HG03469 (cell line): ENCODE measurements around the gene LYRM9.
"Not testable (repeated sequence)": the region's sequence is repeated elsewhere in the genome, so short reads cannot be mapped to it uniquely, and the experiment has no call there.

Experiments used
- ATAC-seq: cut with Tn5 transposase; IDR thresholded peaks from one replicate; pipeline ENCODE4 v1.9.1; 2021; ENCODE audit warnings: mild to moderate bottlenecking, moderate library complexity, moderate number of reproducible peaks; ENCODE audit not compliant: unreplicated experiment

LYRM9 gene

DNA sequence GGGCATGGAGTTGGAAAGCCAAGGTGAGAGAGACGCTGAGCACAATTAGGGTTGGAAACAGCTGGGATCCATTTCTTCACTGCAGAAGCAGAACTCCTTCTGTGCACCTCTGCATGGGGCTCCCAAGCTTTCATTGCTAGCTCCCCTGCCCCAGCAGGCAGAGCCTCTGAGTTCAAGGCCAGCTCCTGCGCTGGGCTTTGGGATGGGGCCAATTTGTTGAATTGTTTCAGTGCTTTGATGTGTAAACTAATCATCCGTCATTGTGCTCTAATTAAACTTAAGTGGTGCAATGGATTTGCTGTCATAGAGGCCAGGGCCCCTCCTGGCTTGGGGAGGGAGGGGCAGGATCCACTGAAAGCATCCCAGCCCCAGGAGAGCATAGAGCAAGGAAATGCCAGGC lies 13.5 kb upstream of the LYRM9 start:
- no peak for ATAC-seq

- ATAC-seq, result no peak
Measured at GRCh38 chr17:27906226-27906580, 13.0 kb upstream of the LYRM9 start.

DNA sequence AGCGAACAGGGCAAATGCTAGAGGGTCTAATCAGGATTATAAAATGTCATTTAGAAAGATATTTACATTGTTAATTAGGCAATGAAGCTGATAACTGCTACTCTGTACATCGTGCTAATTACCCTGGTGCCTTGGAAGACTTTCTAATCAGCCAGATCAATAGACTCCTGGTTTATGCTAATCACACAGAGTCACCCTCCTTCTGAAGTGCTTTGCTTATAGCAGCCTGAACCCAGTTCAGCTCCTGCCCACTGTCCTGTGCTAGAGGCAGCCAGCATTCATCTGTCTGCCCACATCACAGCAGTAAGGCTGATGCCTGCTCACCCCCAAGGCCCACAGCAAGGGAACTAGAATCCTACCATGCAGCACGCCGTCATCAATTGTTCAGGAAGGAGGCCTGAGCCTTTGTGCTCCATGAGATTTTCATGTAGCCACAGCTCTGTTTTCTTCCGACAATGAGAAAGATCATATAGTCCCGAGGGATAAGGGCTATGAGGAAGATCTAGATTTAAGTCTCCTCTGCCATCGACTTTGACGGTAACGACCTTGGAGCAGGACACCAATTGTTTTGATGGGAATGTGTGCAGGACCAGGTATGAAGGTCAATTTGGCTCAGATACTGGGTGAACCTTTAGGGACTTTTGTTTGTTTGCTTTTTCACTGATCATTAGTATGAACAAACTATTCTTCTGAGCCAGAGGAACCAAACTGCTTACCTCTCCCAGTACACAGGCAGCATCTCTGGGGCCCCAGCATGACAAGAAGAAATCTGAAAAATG lies 12.5 kb upstream of the LYRM9 start:
- ATAC-seq, result no peak

- no peak for ATAC-seq
Measured at GRCh38 chr17:27904534-27905446, 11.6 kb upstream of the LYRM9 start.

DNA sequence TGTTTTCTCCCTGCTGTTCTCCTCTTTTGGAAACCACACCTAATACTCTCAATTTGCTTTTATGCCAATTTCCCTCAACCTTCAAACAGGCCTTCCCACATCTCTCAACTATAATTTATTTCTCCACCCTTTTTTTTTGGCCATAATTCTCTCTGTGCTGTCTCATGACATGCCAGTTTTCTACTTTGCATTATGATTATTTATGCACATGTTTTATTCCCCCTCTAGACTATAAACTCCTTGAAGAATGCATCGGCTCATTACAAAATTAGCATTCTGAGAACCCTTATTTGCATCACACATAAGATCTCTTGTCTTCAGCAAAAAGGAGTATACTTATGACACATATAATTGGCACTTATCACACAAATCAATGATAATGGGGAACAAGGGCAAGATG lies 10.9 kb upstream of the LYRM9 start:
- no peak for ATAC-seq

DNA sequence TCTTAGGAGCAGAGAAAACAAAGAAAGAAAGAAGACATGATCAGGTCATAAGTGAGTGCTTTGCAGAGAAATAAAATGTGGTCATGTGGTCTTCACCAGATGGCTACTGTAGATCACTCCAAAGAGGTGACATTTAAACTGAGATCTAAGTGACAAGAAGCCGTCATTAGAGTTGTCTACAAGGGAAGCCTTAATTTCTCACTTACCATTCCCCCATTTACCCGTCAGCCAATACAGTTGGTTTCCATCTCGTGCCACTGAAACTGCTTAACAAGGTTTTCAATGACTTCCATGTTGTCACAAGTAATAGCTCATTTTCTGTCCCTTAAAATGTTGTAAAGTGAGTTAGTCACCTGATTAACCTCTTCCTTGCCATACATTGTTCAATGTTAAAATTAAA lies 6.4 kb upstream of the LYRM9 start:
- ATAC-seq, result no peak

DNA sequence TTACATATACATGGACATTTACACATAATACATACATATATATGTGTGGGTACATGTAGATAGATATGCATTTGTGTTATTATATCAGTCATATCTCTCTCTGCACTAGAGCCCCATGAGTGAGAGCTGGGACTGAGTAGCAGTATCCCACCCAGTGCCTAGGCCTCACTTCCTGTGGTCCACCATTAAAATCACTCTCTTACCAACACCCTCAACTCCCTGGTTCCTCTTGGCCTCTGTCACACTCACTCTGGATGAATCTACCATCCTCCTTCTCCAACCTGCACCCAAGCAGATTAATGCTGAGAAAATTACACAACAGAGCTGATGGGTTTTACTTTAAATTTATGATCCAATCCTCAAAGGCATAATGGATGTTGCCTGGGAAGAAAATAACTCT lies 4.9 kb upstream of the LYRM9 start:
- ATAC-seq, result no peak

DNA sequence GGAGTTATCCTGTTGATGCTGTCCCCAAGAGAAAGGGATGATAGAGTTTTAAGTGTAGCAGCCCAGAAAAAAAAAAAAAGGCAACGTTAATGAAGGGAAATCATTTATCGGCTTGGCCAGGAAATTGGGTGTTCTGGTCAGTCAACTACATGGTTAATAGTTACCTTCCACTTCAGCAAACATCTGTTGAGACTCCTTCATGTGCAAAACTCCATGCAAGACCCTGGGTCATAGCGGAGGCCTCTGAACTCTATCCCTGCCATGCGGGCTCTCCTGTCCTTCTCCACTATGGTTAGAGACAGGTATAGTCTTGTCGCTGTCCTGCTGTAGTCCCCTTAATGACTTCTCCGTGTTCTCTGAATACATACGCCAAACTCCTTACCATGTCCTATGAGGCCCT lies 3.5 kb upstream of the LYRM9 start:
- ATAC-seq, result no peak

GRCh38 chr17:27895940-27896535 lies 2.9 kb upstream of the LYRM9 start:
- ATAC-seq, result no peak

DNA sequence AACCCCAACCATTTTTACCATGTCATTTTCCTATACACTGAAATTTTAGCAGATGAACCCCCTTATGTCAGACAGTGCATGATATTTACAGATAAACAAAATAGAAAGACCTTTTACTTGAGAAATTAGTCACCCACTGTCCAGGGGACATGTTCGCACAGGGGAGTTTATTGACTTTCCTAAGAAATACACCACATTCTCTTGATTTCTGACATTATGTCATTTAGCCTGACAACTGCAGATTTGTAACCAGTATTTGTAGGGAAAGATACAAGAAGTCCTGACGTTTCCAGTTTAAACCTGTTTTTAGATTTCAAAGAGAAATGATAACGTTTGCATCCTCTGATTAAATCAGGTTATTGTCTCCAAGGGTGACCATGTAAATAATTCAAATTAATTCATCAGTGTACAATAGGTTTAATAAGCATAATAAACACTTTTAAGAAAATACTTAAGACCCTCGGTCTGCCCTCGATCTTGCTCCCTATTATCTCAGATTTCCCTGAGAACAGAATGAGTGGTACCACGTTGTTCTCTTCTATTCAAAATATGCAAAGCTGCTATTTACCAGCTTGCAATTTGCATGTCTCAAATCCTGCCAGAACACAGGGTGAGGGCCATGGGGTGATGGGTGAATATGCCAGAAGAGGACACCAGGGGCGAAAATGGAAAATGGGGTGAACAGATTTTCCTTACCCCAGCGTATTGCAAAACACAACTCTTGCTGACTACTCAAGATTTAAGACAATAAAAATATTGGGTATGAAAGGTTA lies 2.1 kb upstream of the LYRM9 start:
- no peak for ATAC-seq

- ATAC-seq, result no peak
Measured at GRCh38 chr17:27893841-27894503, 807 bp upstream of the LYRM9 start.

GRCh38 chr17:27892542-27892865 lies 661 bp downstream of the LYRM9 start:
- no peak for ATAC-seq

DNA sequence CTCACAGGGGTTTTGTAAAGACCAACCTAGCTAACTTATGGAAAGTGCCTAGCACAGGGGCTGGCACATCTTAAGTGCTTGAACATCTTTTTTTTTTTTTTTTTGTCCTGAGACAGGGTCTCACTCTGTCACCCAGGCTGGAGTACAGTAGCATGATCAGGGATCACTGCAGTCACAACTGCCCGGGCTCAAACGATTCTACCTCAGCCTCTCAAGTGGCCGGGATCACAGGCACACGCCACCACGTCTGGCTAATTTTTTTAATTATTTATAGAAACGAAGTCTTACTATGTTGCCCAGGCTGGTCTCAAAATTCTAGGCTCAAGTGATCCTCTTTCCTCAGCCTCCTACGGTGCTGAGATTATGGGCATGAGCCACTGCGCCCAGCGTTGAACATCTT lies 1.3 kb downstream of the LYRM9 start:
- no peak for ATAC-seq

DNA sequence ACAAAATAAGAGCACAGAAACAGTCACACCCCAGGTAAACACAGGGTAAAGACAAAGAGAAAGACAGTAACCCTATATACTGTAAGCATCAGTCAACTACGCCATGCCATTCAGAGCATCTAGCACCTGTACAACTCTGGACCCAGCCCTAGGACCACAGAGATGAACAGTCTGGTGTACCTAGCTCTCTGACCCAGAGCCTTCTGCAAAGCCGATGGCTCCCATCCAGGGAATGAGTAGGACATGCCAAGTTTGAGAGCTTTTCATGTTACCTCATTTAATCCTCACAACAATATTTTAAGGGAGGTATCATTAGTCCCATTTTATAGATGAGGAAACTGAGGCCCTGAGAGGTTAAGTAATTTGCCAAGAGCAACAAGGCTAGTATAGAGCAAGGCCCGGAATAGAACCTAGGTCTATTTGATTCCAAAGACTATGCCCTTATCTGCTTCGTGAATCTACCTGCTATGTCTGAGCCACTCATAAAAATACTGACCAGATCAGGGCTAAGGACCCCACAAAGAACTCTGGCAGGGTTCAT lies 3.4 kb downstream of the LYRM9 start:
- ATAC-seq, result no peak

DNA sequence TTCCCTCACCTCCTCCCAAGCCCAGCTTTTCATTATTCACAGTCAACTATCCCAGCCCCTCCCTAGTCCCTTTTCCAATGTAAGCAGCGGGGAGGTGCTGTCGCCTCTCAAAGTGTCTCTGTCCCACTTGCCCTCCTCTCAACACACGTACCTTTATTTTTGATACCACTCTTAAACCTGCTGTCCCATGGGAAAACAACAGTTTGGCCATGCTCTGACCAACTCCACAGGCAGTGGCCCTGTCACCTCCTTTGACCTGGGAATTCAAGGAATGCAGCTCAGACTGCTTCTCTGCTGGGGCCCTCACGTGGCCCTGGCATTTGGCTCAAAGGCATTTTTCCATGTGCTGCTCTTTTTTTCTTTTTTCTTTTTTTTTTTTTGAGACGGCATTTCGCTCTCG lies 4.2 kb downstream of the LYRM9 start:
- ATAC-seq, result no peak

DNA sequence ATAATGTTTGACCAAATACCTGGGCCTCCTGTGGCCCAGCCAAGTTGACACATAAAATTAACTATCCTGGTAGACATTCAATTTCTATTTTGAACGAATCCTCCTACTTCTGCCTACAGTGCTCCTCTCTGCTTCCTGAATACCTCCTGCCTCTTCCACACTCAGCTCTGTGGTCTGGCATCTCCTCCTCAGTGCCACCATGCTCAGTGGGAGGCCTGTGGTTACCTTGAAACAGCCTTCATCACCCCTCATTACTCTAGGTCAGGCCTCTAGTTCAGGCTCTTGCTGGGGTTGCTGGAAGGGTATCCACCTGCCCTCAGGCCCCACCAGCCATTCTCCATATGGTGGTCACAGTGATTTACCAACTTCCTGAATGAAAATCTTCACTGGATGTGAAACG lies 5.1 kb downstream of the LYRM9 start:
- ATAC-seq, result no peak

- ATAC-seq, result not testable (repeated sequence)
Measured at GRCh38 chr17:27886348-27886906, 6.7 kb downstream of the LYRM9 start.

GRCh38 chr17:27882162-27882840 lies 10.9 kb downstream of the LYRM9 start:
- no peak for ATAC-seq

DNA sequence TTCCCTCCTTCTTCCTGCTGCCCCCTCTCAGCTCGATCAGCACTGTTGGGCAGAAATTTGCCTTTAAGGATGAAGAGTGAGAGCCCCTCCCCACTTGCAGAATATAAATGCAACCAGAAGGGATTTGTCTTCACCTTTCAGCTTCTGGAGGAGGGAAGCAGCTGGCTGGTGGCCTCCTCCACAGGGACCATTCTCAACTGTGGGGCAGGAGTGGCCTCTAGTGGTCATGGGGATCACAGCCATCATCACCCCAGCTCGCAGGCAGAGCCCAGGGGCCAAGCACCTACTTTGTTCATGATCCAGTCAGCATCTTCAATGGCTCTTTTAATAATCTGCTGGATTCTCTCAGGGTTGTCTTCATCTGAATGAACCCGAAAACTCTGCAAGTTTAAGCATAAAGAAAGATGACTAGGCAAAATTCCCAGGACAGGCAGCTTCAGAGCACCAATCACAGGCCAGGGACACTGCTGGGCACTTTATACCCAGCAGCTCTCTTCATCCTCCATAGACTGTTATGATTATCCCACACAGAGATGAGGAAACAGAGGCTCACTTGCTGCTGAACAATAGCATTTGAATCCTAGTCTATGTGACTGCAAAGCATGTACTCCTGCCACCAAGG lies 13.1 kb downstream of the LYRM9 start:
- ATAC-seq, result no peak
